ENCODE results near the gene TJP2. TPM values are rescaled to one million over a fixed set of nuclear protein-coding genes. Genes with fewer than 3 reads are reported as not detected.

TJP2 gene
- total RNA-seq, 4 donors from 2014 or later, result 200 to 266 (median 232) TPM

- no peak for DNase-seq
- Histone ChIP-seq H3K27me3 (no peaks in the 10 kb centered on the region), H3K27ac (no peak overlapping the region), H3K36me3 (no peaks in the 10 kb centered on the region), H3K4me1 (peaks cover 5 to 6% of the 10 kb centered on the region in 2 donors), H3K4me3 (replicated peaks in 1 of 3) (no peak overlapping the region), H3K9me3 (no peaks in the 10 kb centered on the region)
- intact Hi-C loops (cut with DNase I), result no loop called here
- TF ChIP-seq POLR2A (IDR thresholded peaks at IDR 0.05), result no peak
- TF ChIP-seq CTCF (IDR thresholded peaks at IDR 0.05), result no peak
These were observed 143.8 kb downstream of the TJP2 start for GRCh38 chr9:69317894-69318293.

DNA sequence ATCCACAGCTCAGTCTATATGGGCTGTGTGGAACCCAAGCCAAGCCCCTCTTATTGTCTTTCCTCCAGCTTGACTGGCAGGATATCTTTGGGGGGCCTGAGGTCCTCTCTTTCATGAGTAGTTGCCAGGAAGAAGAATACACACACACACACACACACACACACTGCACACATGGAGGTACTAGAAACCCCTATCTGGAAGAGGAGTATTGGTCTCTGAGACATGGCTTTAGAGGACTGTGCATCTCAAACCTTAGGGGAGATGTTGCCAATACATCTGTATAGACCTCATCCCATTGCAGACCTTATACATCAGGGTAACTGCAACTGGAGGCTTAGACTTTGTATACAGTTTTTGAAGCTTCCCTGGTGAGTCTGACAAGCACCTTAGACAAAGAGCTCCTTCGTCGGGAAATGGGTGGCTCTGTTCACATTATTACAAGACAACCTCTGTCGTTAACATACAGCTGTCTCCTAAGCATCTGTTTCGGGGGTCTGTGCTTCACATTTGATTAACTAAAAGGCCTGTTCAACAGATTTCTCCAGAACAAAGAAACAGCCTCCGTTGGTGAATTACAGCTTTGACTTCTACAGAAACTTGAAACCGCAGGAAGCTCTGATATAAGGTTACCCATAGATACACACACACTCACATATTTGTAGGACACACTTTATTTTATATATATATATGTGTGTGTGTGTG lies 145.4 kb downstream of the TJP2 start:
- no peak overlapping the region for H3K27ac ChIP-seq
- no peaks in the 10 kb centered on the region for H3K9me3 ChIP-seq
- H3K36me3 ChIP-seq, result no peaks in the 10 kb centered on the region
- peaks cover 5 to 6% of the 10 kb centered on the region in 2 donors for H3K4me1 ChIP-seq
- DNase-seq, result no peak
- H3K27me3 ChIP-seq, result no peaks in the 10 kb centered on the region
- TF ChIP-seq POLR2A (IDR thresholded peaks at IDR 0.05) (no peak), CTCF (IDR thresholded peaks at IDR 0.05) (no peak)
- H3K4me3 ChIP-seq (replicated peaks in 1 of 3), result no peak overlapping the region
- 85 to 86% methylated on average over 6 of the region's 6 CpGs for WGBS, 2 donors
- intact Hi-C loops (cut with DNase I), result no loop called here

DNA sequence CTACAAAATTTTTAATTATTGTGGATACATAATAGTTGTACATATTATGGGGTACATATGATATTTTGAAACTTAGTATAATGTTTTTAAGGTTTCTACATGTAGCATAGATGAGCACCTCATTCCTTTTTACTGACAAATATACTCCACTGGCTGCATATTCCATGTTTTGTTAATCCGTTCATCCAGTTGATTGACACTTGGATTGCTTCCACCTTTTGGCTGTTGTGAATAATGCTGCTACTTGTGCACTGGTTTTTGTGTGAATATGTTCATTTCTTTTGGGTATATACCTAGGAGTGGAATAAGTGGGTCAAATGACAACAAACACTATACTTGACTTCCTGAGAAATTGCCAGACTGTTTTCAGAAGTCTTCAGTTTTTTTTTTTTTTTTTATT lies 148.2 kb downstream of the TJP2 start:
- Histone ChIP-seq H3K9me3 (no peaks in the 10 kb centered on the region), H3K27me3 (no peaks in the 10 kb centered on the region), H3K4me3 (replicated peaks in 1 of 3) (no peak overlapping the region), H3K27ac (peak overlapping the region; percentile 86 to 97 (median 96)), H3K36me3 (no peaks in the 10 kb centered on the region), H3K4me1 (peaks cover 5 to 9% of the 10 kb centered on the region in 2 donors)
- intact Hi-C loops (cut with DNase I), result no loop called here
- DNase-seq, result no peak
- TF ChIP-seq CTCF (IDR thresholded peaks at IDR 0.05), result no peak
- TF ChIP-seq POLR2A (IDR thresholded peaks at IDR 0.05), result no peak
- WGBS, 2 donors, result 17 to 29% methylated on average over 1 of the region's 1 CpG

DNA sequence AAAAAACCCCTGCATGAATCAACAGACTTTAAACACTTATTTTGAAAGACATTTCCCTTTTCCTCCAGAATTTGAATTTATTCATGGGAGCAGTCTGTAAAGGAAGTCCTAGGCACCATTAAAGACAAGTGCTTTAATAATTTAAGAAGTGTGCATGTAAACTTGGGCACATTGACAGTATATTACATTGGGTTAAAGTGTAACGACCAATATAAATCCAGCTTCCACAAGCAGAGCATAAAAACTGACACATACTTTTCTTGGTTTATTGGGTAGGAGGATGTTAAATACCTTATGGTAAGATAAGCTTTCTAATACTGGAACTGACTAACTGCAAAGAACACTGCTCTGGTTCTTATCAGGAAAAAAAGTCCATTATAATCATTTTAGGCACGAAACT lies 149.8 kb downstream of the TJP2 start:
- DNase-seq, result no peak
- WGBS, 2 donors, result 31 to 52% methylated on average over 2 of the region's 2 CpGs
- peaks cover 9 to 18% of the 10 kb centered on the region in 2 donors for H3K4me1 ChIP-seq
- no peaks in the 10 kb centered on the region for H3K36me3 ChIP-seq
- H3K27me3 ChIP-seq, result no peaks in the 10 kb centered on the region
- H3K4me3 ChIP-seq (replicated peaks in 1 of 3), result peak overlapping the region in 2 of 3 donors; percentile 22 to 60
- H3K27ac ChIP-seq, result peak overlapping the region; percentile 86 to 97 (median 96)
- intact Hi-C loops (cut with DNase I), result no loop called here
- no peak for TF ChIP-seq CTCF (IDR thresholded peaks at IDR 0.05)
- TF ChIP-seq POLR2A (IDR thresholded peaks at IDR 0.05), result peak in 1 of 2 donors; percentile 4
- no peaks in the 10 kb centered on the region for H3K9me3 ChIP-seq

Other genes with a start within 250 kb of the TJP2 start
- not detected for gene PRKACG, start 160.2 kb upstream of the TJP2 start, total RNA-seq
- gene FXN, start 138.5 kb upstream of the TJP2 start, total RNA-seq, result 10 to 100 TPM; 10.6 to 11.4 (median 11.1) TPM
- 100 to 1,000 TPM in 3 of 4 donors, 10 to 100 TPM in 1; 88.1 to 127 (median 117) TPM for gene ENTREP1, start 150.9 kb downstream of the TJP2 start, total RNA-seq